HEK293 (cell line): Measurements from ENCODE around the gene C14orf93.
"Not testable (repeated sequence)": the region's sequence is repeated elsewhere in the genome, so short reads cannot be mapped to it uniquely, and the experiment has no call there.

ENCODE experiments used
- CTCF ChIA-PET: fragments of 350-600 bp; formaldehyde crosslinking; extraction: SDS; loops from one replicate; lab custom pipeline; 2021; ENCODE audit warnings: antibody characterized with exemption; lab: Yijun Ruan, JAX
- POLR2A ChIA-PET: fragments of 300-600 bp; formaldehyde crosslinking; extraction: SDS; loops from one replicate; lab custom pipeline; 2020; ENCODE audit warnings: antibody characterized with exemption, inconsistent platforms; lab: Yijun Ruan, JAX
- H3K27ac ChIP-seq: fragments of 200-500 bp; sonication (Bioruptor generic); 2 replicates; pipeline ENCODE4 v1.5.1; 2014; ENCODE audit warnings: low read depth, low read length, control low read depth, inconsistent platforms; ENCODE audit errors: extremely low read depth
- H3K36me3 ChIP-seq, 2 experiments: fragments of 200-500 bp in 1 of 2; sonication (Bioruptor generic) in 1 of 2; 1 replicate in 1 of 2; 2 replicates in 1 of 2; pipeline ENCODE4 v1.5.1; 2014 to 2017; ENCODE audit warnings: inconsistent platforms in 2 of 2, low read length in 2 of 2; ENCODE audit not compliant: control insufficient read depth in 2 of 2, insufficient read depth in 1 of 2
- H3K4me1 ChIP-seq: fragments of 200-500 bp; sonication (Bioruptor generic); 2 replicates; pipeline ENCODE4 v1.5.1; 2014; ENCODE audit warnings: mild to moderate bottlenecking, low read length, inconsistent platforms; ENCODE audit not compliant: control insufficient read depth, insufficient read depth
- H3K4me3 ChIP-seq: 2 replicates; pipeline ENCODE4 v1.5.1; 2011; ENCODE audit warnings: low read depth, mild to moderate bottlenecking, control low read depth, low read length, moderate library complexity
- H3K9me3 ChIP-seq: fragments of 200-500 bp; sonication (Bioruptor generic); 2 replicates; pipeline ENCODE4 v1.5.1; 2014; ENCODE audit warnings: low read depth, low read length, inconsistent platforms; ENCODE audit not compliant: control insufficient read depth, insufficient read depth
- GFI1B ChIP-seq: fragments of 450-650 bp; formaldehyde crosslinking; IDR thresholded peaks from 2 replicates; pipeline ENCODE4 v1.5.1; 2016; ENCODE audit warnings: missing biosample characterization, missing genetic modification characterization
- HOXA7 ChIP-seq: sonication (generic); formaldehyde crosslinking; IDR thresholded peaks from 2 replicates; pipeline ENCODE4 v1.8.1; 2022; ENCODE audit warnings: missing genetic modification reagents, borderline replicate concordance
- KLF8 ChIP-seq: fragments of 450-650 bp; formaldehyde crosslinking; IDR thresholded peaks from 2 replicates; pipeline ENCODE4 v1.5.1; 2016; ENCODE audit warnings: missing biosample characterization, missing genetic modification characterization
- PRDM10 ChIP-seq: fragments of 450-650 bp; formaldehyde crosslinking; IDR thresholded peaks from 2 replicates; pipeline ENCODE4 v1.5.1; 2016; ENCODE audit warnings: missing biosample characterization, missing genetic modification characterization
- ZBTB44 ChIP-seq: fragments of 450-650 bp; IDR thresholded peaks from 2 replicates; pipeline ENCODE4 v1.5.1; 2018; ENCODE audit warnings: missing biosample characterization, mild to moderate bottlenecking, missing genetic modification characterization
- ZNF16 ChIP-seq: fragments of 450-650 bp; formaldehyde crosslinking; IDR thresholded peaks from 2 replicates; pipeline ENCODE4 v1.5.1; 2016; ENCODE audit warnings: low read depth, missing biosample characterization, missing genetic modification characterization
- ZNF24 ChIP-seq: fragments of 450-650 bp; formaldehyde crosslinking; IDR thresholded peaks from 2 replicates; pipeline ENCODE4 v1.5.1; 2016; ENCODE audit warnings: missing biosample characterization, missing genetic modification characterization
- ZNF354C ChIP-seq: fragments of 450-650 bp; formaldehyde crosslinking; IDR thresholded peaks from 2 replicates; pipeline ENCODE4 v1.5.1; 2016; ENCODE audit warnings: missing biosample characterization, missing genetic modification characterization, low read depth, borderline replicate concordance
- ZNF416 ChIP-seq: fragments of 450-650 bp; formaldehyde crosslinking; IDR thresholded peaks from 2 replicates; pipeline ENCODE4 v1.5.1; 2016; ENCODE audit warnings: missing biosample characterization, missing genetic modification characterization
- TF ChIP-seq, protein P1 (sequence below): fragments of 450-650 bp; formaldehyde crosslinking; IDR thresholded peaks from 2 replicates; pipeline ENCODE4 v1.5.1; 2017; ENCODE audit warnings: missing biosample characterization, missing genetic modification characterization

Gene C14orf93

DNA sequence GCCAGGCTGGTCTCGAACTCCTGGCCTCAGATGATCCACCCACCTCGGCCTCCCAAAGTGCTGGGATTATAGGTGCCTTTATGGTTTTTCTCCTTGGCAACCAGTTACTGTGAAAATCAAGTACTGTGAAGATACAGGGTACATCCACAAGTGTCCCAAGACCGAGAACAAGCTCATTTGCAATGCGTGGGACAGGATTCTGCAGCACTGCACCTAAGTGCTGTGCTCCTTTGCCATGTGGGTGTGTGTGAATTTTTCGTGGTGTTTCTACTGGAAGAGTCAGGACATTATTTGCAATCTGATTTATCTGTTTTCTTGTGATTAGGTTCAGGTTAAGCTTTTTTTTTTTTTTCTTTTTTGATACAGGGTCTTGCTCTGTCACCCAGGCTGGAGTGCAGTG lies 7.1 kb upstream of the C14orf93 start (continued):
- no peak for TF ChIP-seq ZNF416 (tag by site-specific recombination)
- no peak for TF ChIP-seq ZBTB44 (tag by site-specific recombination)
- no peak for TF ChIP-seq ZNF16 (tag by site-specific recombination)
- TF ChIP-seq ZNF354C = no peak
- TF ChIP-seq, all 188 proteins: peak for 0

- no peak overlapping the region for H3K27ac ChIP-seq
- H3K36me3 ChIP-seq = no peaks in the 10 kb centered on the region
- ChIA-PET POLR2A (no interaction called here), CTCF (no interaction called here)
- no peaks in the 10 kb centered on the region for H3K9me3 ChIP-seq
- H3K4me3 ChIP-seq = no peak overlapping the region
- TF ChIP-seq KLF8 (no peak), PRDM10 (tag by site-specific recombination) (peak; percentile 77)
- H3K4me1 ChIP-seq = no peaks in the 10 kb centered on the region
These were observed 5.7 kb upstream of the C14orf93 start for GRCh38 chr14:23015618-23016017.

GRCh38 chr14:23013749-23014054 lies 3.8 kb upstream of the C14orf93 start:
- H3K36me3 ChIP-seq, H3K27ac ChIP-seq, H3K4me1 ChIP-seq, H3K9me3 ChIP-seq, H3K4me3 ChIP-seq: not testable (repeated sequence)
- ChIA-PET POLR2A (interaction anchor here (1.1 kb wide), 1 partner anchor 13 kb away, joined by 3 read pairs; no protein-coding TSS in a partner anchor), CTCF (interaction anchor here (1.1 to 2.5 kb wide), 2 partner anchors 27 to 55 kb away, joined by 3 to 19 read pairs; no protein-coding TSS in a partner anchor)

DNA sequence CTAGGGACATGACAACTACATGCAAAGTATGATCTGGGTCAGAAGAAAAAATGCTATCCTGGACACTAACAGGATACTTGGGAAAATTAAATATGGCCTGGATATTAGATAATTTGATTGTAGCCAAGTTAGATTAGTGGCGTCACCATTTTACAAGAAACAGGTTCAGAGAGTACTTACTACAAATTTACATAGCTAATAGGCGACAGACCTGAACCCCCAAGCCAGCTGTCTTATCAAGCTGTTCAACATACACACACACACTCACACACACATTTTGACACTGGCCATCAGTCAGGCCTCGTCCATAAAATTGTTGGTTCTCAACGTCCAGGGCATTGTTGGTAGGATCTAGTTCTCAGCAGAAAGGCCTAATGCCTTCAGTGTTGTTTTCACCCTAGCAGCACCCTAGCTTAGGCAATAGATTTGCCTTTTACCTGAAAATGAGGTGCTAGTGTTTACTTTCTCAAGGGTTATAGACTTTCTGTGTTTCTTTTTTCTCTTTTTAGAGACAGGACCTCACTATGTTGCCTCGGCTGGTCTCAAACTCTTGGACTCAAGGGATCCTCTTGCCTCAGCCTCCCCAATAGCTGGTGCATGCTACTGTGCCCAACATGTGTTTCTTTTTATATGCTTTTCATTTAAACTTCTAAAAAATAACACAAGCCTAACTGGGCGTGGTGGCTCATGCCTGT lies 3.3 kb upstream of the C14orf93 start:
- Histone ChIP-seq H3K4me3 (no peak overlapping the region), H3K9me3 (no peaks in the 10 kb centered on the region), H3K36me3 (no peaks in the 10 kb centered on the region), H3K4me1 (peaks cover 5% of the 10 kb centered on the region; the same call in 1 of the 2 replicates), H3K27ac (no peak overlapping the region)
- ChIA-PET POLR2A (interaction anchor here (0.6 to 1.1 kb wide), 2 partner anchors 13 to 18 kb away, joined by 3 read pairs; no protein-coding TSS in a partner anchor), CTCF (interaction anchor here (1.1 to 2.5 kb wide), 3 partner anchors 26 to 56 kb away, joined by 3 to 19 read pairs (median 3); no protein-coding TSS in a partner anchor)
- no peak for TF ChIP-seq HOXA7
- TF ChIP-seq, protein P1, sequence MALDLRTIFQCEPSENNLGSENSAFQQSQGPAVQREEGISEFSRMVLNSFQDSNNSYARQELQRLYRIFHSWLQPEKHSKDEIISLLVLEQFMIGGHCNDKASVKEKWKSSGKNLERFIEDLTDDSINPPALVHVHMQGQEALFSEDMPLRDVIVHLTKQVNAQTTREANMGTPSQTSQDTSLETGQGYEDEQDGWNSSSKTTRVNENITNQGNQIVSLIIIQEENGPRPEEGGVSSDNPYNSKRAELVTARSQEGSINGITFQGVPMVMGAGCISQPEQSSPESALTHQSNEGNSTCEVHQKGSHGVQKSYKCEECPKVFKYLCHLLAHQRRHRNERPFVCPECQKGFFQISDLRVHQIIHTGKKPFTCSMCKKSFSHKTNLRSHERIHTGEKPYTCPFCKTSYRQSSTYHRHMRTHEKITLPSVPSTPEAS (tag by site-specific recombination) = no peak
- no peak for TF ChIP-seq GFI1B (tag by site-specific recombination)
- TF ChIP-seq ZNF24 (tag by site-specific recombination) = no peak
